IPS DF 19.7 (cell line): ENCODE measurements around the gene DLX3.

Experiments
- DNase-seq: peaks from one replicate; pipeline ENCODE4 v3.0.0-alpha.2; 2013; ENCODE audit warnings: low read depth, low spot score

The DLX3 gene

DNA sequence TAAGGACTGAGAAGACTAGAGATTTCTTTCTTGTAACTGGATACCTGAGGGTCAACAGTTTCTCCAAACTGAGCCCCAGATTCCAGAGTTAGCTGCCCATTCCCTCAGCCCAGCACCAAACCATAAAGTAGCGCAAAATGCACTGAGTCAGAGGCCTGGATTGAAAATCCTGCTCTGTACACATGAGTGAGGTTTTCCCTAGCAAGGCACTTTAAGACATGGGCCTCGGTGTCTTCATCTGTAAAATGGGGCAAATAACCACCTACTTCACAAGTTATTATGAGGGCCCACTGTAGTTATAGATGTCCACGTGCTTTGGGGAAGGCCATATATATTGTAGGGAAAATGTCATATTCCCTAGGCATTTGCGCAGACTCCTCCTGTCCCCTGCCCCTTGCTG lies 36.3 kb downstream of the DLX3 start:
- no peak for DNase-seq

- DNase-seq = no peak
Observed at GRCh38 chr17:49957350-49957749, 37.7 kb downstream of the DLX3 start.

GRCh38 chr17:49956780-49957179 lies 38.2 kb downstream of the DLX3 start:
- no peak for DNase-seq

- no peak for DNase-seq
Observed at GRCh38 chr17:49955157-49955556, 39.9 kb downstream of the DLX3 start.

DNA sequence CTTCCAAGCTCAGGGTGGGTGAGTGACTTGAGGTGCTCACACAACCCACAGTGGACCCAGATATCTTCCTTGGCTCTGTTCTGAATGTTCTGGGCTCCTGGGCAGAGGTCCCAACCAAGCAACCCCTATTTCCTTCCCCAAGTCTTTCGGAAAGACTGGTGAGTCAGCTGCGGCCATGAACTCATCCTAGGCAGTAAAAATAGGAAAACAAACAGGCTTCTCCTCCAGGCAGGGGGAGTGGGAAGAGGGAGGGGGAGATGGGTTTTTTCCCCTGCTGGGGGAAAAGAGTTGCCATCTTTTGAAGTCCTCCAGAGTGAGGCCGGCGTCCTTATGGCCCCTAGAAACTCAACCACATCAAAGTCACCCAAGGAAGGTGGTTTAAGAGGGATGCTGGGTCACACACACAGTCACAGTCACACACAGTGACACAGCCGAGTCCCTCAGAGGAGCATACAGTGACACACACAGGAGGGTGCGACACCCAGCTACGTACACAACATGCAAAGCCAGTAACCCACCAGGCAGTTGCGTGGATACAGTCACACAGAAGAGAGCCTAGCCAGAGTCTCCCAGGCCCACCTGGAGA lies 42.0 kb downstream of the DLX3 start:
- no peak for DNase-seq

DNA sequence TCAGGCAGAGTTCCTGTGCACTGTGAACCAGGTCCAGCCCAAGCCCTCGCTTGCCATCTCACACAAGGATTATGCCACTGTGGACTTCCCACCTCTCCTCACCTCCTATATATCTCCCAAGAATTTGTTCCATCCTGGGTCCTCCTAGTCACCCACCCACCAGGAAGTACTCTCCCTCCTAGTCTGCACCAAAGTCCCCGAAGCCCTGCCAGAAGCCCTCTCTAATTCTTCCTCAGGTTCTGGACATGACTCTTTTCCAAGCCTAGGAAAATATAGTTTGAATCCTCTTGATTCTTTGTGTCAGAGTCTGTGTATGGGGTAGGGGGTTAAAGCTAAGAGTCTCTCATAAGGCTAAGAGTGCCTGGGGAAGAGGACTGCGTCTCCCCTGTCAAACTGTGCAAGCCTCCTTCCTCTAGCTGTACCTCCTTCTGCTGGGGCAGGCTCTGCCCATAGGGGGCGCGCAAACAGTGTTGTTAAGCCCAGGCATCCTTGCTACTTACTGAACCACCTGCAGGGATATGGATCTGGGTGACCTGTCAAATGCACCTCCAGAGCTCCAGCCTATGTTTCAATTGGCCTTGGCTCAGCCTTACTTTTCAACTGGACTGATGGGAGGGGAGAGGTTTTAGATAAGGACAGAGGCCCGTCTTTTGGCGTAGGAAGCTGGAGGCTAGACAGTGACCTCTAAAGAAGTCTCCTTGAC lies 42.7 kb downstream of the DLX3 start:
- DNase-seq = no peak

GRCh38 chr17:49951362-49952082 lies 43.5 kb downstream of the DLX3 start:
- no peak for DNase-seq

GRCh38 chr17:49949634-49950033 lies 45.4 kb downstream of the DLX3 start:
- no peak for DNase-seq

DNA sequence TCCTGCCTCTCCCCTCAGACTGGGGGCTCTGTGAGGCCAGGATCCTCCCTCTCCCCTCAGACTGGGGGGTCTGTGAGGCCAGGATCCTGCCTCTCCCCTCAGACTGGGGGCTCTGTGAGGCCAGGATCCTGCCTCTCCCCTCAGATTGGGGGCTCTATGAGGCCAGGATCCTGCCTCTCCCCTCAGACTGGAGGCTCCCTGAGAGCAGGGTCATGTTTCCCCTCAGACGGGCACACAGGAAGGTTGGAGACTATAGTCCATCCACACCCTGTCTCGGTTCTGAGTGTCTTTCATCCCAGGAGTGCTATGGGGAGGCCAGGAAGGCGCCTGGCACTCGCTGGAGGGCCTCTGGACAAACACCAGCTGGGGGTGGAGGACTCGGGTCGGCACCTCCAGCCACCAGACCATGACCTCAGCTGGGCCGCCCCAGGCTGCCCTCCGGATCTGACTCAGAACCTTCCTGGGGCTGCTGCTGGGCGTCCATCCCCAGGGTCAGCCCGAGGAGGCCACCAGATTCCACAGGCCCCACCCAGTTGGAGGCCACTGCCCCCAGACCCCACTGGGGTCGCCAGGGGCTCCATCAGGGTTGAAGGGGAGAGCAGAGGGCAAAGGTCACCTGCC lies 48.0 kb downstream of the DLX3 start:
- DNase-seq = no peak

DNA sequence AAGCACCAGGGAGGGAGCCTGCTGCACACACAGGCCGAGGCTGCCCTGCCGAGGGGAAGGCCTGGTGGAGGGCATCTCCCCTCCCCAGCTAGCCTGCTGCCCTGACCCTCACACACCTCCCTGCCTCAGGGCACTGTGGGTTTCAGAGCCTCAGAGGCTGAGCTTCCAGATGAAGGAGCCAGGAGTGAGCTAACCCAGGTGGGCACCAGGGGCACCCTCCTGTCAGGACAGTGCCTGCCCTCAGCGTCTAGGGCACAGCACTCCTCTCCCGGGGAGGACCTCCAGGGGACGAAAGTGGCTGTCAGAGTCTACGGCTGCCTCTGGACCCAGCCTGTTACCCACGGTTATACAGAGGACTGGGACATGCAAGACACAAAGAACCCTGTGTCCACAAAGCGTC lies 48.8 kb downstream of the DLX3 start:
- DNase-seq = no peak

DNA sequence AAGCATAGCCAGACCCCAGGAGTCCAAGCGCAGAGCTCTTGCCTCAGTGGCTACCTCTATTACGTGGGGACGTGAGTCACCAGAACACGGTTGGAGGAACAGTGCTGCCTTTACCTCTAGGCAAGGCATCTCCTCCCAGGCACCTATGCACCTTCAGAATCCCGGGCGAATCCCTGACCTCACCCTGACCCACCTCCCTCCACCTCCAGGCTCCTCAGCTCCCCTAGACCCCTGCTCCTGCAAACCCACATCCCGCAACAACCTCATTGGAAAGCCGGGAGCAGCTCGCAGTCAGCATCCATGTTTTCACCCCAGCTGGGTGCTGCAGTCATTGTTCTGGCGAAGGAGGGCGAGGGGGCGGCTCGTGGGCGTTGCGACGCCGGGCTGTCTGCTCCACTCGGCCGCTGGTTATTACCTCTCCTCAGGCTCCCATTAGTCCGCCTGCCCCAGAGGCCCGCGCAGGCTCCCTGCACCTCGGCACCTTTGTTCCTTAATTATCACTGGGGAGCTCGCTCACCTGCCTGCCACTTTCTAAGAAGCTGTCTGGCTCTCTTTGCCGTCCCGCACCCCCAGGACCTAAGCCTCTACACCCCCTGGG lies 50.7 kb downstream of the DLX3 start:
- DNase-seq = no peak

DNA sequence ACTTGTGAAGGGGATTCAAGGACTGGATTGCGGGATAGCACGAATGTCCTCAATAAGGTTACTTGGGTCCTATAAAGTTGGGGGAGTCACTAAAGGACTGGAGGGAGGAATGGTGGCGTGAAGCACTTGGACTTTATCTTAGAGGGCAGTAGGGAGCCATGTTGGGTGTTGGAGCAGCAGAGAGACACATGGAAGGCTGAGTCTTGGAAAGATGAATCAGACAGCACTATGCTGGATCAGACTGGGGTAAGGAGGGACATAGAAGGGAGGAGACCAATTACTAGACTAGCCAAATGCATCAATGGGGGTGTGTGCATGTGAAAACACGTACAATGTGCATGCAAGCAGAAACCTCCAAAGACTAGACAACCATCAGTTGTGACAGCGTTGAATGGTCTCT lies 52.1 kb downstream of the DLX3 start:
- DNase-seq = no peak

GRCh38 chr17:49941427-49941826 lies 53.6 kb downstream of the DLX3 start:
- no peak for DNase-seq
